Right renal pelvis (tissue), 4 donors: ENCODE measurements around the gene SLC24A4. TPM values are rescaled to one million over a fixed set of nuclear protein-coding genes. Genes with fewer than 3 reads are reported as not detected.
A peak's percentile ranks its signal among the peaks of the same experiment; 100 is the strongest.

Experiments
- DNase-seq, 4 donors: peaks; one replicate each; pipeline ENCODE4 v3.0.0-alpha.2; 2013; ENCODE audit warnings: low read depth in 4 of 4, low spot score in 3 of 4, missing footprints in 1 of 4
- polyA plus RNA-seq, 4 donors: library from polyadenylated mRNA; unstranded; fragments of 120-200 nt; gene quantifications; one replicate each; pipeline ENCODE4 v1.2.1, GENCODE V29; 2013; ENCODE audit not compliant: insufficient read length in 4 of 4

The SLC24A4 gene
- polyA plus RNA-seq, 4 donors, result 0.14 to 0.37 (median 0.15) TPM

DNA sequence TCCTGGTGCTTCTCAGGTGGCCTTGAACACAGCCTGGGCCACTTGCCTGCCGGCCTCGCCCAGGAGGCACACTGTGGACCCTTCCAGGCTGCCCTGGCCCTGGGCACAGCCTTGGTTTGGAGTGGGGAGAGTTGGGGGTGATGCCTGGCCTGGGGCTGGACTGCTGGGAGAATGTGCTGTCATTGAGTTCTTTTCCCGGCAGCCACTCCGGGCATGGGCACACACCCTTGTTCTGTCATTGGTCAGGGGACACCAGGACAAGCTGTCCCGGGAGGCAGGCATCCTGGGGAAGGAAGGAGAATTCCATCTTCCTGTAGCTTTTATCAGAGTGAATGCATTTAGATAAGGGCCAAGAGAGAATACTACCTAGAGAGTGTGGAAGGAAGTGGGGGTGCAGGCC, 128.8 kb downstream of the SLC24A4 start:
- no peak for DNase-seq

DNA sequence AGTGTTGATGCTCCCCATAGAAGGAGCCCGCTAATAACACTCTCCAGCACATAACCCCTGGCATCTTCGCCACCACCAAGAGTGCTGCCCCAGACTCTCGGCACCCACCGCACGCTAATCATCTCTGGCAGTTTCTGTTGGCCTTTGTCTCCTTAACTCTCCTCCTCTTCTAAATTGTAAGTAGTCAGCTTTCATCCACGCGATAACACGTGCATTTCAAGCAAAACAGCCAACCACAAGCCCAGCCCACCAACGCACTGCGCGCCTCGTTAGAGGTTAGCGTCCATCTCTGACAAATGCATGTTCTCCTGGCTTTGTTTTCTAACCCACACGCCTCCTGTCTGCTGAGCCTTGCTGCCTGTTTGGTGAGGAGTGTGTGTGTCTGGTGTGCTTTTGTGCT, 129.5 kb downstream of the SLC24A4 start:
- no peak for DNase-seq

DNA sequence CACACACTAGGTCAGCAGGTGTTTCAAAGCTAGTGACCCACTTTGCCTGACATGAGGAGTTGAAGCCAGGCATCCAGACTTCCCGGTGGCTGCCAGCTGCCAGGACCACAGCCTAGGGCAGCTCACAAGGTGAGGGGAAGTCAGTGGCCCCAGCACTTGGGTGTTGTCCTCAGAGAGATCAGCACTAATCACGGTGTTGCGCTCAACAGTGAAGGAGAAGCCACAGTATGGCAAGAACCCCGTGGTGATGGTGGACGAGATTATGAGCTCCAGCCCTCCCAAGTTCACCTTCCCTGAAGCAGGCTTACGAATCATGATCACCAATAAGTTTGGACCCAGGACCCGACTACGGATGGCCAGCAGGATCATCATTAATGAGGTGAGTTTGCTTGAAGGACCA, 130.7 kb downstream of the SLC24A4 start:
- DNase-seq, result no peak

DNA sequence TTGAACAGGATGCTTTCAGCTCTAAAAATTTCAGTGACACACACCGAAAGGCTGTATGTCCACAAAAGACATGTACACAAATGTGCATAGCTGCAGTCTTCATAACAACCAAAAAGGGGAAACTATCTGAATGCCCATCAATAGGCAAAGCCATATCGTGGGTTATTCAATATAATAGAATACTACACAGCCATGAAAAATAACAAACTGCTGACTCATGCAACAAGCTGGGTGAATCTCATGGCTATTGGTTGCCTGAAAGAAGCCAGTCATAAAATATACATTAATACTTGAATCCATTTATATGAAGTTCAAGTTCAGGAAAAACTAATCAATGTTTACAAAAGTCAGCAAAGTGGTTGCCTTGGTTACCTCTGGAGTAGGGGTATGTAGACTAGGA, 132.3 kb downstream of the SLC24A4 start:
- DNase-seq, result no peak

DNA sequence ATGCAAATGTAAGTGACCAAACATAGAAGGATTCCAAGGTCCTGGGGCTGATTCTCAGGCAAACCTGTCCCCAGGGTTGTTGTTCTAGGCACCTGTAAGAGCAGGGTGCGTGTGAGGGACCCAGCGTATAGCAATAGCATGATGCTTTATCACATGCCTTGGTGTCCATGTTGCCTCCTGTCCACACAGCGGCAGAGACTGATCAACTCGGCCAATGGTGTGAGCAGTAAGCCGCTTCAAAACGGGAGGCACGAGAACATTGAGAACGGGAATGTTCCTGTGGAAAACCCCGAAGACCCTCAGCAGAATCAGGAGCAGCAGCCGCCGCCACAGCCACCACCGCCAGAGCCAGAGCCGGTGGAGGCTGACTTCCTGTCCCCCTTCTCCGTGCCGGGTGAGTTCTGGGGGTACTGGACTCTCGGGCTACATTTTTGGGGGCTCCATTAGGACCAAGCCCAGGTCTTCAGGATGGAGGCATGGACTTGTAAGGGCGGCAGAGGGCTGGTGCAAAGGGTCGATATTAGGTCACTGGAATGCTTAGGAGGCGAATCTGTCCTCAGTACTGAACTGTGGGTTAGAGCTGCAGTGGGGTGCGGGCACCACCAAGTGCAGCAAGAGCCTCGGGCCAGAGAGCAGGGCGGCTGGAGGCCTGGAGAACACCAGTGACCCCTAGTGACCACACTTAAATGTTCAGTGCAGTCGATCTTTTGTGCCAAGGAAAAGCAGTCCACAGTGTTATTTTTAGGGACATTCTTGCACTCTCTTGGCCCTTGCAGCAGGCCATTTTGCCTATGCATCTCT, 133.4 kb downstream of the SLC24A4 start:
- peak in 3 of 4 donors; percentile 28 to 39 (median 39) for DNase-seq

DNA sequence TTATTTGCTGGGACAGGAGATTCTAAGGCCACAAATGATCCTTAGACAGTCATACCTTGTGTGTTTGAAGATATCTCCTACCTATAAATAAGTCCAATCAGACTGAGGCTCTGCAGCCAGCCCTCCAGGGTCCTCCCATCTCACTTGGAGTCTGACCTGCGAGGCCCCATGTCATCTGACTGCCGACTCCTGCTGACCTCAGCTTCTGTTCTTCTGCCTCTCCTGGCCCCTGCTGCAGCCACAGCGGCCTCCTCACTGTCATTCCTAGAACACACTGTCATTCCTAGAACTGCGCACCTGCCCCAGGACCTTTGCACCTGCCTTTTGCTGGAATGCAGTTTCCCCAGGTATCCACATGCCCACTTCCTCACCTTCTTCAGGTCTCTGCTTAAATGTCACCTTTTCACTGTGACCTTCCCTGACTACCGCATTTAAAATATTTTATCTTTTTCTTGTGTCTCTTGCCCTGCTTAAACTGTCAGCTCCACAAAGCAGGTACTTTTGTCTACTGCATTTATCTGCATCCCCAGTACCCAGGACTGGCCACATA, 134.1 kb downstream of the SLC24A4 start:
- DNase-seq, result no peak

DNA sequence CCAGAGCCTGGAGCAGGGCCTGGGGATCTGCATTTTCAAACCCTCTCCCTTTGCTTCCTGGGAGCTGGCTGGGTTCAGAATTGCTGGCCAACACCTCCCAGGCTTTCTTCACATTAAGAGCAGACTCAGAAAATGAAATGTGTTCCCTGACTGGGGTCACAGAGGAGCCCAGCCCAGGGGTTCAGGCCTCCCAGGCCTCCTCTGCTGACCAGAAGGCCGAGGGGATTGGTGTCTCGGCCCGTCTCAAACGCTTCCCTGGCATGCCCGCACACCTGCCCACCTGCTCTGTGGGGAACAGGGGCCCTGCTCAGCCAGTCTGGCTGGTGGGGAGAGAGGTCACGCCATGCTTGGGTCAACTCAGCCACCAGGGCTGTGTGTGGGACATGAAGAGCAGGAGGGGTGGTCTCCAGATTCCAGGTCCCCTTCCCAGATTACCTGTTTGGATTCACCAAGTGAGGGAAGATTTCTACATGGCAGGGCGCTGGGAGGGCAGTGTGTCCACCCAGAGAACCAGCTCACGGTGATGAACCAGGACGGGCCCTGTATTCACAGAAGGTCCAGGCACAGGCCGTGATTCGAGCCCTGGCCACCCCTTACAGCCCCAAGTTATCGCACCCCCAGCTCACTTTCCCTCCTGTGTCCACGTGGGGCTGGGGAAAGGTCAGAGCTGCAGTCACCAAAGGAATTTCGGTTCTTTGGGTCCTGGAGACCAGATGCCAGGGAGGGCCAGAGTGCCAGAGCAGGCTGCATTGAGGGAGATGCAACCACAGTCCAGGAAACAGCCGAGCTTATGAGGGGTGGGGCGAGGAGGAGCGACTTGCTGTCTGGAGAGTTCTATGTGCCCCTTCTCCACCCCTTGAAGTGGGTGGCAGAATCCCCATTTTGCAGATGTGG, 135.4 kb downstream of the SLC24A4 start:
- DNase-seq, result no peak

DNA sequence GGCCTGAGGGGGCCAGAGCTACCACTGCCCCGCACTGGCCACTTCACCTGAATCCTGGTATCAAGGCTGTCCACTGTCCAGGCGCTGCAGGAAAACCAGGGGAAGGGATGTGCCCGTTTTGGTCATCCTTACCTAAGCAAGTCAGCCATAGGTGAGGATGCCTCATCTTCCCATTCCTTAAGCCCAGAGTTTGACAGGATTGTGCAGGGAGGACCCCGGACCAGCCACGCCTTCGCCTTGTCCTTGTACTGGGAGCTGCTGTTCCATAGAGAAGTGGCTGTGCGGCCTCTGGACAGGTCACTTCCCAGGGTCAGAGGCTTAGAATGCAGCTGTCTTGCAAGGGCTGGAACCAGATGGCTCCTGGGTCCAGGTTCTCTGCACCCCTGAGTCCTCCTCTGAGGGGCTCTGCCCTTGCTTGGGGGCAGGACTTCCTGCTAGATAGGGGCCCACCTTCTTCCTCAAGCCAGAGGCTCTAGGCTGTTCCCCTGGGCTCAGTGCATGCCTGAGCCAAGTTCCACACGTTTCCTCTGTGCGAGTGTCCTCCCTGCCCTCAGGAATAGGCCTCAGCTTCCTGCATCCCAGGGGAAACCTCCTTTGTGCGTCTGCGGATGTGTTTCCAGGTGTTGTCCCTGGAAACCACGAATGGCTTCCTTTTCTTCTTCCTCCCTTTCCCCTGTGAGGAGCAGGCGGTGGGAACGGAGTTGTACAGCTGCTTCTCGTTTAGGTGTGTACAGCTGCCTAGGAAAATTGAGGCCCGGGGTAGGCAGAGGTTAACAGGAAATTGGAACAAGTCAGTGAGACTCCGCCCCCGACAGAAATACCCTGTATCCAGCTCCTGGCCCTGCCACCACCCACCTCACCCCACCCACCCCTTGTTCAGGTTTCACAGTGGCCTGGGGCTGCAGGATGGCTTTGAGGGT, 136.3 kb downstream of the SLC24A4 start:
- DNase-seq, result no peak

DNA sequence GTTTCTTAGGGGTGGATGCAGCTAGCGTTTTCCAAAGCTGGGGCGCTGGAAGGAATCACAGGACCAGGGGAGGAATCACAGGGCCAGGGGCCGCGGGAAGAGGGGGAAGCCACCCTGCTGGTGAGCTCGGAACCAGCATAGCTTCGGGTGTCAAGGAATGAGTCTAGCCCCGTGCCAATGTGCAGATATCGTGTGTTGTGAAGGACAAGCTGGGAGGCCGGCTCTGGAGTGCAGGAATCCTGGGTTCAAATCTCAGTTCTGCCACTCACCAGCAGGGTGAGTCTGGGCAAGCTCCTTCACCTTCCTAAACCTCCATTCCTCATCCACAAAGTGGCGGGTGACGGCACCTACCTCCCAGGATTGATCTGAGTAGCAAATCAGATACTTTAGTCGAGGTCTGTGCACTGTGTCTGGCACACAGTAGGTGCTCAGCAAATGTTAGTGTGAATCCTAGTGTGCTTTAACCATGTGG, 137.0 kb downstream of the SLC24A4 start:
- DNase-seq, result no peak

DNA sequence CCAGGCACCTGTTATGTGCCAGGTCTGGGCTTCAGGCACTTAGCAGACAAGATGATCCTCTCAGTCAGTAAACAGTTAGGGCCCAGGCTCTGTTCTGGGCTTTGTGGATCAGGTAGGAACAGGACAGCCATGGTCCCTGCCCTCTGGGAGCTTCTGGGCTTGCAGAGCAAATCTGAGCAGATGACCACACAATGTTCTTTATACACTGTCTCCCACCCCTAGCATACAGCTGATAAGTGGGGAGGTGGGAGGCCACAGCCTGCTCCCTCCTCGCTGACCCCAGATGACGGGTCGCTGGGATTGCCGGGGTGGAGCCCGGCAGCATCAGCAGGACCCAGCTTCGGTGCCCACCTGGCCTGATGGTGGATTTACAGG, 137.6 kb downstream of the SLC24A4 start:
- DNase-seq, result no peak

DNA sequence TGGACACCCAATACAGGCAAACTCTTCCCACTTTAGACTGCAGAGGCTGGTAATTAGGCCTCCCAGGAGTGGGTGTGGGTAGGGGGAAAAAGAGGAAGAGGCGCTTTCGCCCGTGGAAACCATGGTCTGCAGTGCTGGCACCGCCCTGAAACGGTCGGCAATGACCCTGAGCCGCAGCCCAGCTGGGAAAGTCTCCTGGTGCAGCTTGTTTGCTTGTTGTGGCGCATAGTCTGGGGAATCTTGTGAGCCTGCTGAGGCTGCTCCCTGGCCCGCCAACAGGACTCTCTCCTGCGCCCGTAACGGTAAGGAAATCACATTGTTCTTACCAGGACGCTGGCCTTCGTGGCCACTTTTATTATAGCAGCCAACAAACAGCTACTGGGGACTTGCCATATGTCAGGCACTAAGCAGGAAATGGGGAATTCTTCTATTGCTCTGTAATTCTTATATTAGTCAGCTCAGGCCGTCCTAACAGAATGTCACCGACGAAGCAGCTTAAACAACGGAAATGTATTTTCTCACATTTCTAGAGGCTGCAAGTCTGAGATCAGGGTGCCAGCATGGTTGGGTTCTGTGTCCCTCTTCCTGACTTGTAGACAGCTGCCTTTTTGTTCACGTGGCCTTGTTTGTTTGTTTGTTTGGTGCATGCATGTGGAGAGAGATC, 138.1 kb downstream of the SLC24A4 start:
- DNase-seq, result no peak

DNA sequence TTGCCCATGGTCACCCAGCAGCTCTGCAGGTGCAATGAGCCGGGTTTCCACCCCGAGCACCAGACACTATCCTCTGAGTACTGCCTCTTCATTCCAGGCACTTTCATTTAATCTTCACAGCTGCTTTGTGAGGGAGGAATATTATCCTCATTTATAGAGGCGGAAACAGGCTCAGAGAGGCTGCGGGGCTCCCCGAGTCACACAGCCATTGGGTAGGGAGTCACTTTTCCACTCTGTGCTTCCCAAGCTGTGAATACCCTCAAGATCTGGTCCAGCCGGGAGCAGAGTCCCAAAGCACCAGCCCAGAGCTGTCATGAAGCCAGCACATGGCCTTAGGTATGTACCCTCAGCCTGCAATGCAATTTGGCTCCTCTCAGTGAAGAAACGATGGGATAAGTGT, 138.9 kb downstream of the SLC24A4 start:
- DNase-seq, result no peak

DNA sequence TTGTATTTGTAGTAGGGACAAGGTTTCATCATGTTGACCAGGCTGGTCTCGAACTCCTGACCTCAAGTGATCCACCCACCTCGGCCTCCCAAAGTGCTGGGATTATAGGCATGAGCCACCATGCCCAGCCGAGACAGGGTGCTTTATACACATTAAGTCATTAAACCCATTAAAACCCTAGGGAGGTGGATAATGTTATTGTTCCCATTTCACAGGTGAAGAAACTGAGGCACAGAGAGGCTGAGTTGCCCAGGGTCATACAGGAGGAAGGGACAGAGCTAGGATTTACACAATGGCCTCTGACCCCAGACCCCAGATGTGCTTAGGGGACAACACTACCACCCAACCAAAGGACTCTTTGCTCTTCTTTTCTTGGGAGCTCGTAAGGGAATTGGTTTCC, 139.6 kb downstream of the SLC24A4 start:
- DNase-seq, result no peak

DNA sequence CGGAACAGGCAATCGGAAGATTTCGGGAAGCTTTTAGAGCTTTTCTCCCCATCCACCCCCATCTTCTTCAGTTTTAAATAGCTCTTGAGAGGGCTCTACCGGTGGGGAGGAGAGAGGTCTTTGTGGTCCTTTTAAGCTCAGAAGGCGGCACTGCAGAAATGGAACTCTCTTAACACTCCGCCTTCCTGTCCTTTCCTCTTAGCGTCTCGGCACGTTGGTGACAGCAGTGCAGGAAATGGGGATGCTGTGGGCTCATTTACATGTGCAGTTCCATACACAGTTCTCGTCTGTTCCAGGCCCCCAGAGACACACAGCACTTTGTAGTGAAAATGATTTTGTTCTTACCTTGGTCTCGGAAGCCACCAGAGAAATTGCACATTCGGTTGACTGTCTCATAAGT, 140.2 kb downstream of the SLC24A4 start:
- DNase-seq, result no peak

DNA sequence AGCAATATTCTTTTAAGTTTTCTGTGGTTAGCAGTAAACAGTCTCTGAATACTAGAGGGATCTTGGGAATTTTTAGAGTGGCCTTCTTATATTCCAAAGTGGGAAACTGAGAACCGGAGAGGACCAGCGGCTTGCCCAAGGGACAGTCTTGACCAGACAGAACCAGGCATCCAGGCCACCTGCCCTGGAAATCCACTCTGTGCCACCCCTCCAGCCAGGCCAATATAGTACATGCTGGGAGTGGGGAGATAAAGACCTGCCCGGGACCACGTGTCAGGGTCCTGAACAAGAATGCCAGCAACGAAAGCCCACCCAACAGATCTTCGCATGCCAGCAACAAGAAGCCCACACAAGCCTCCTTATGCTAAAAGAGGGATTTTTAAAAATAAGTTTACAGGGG, 141.2 kb downstream of the SLC24A4 start:
- no peak for DNase-seq

DNA sequence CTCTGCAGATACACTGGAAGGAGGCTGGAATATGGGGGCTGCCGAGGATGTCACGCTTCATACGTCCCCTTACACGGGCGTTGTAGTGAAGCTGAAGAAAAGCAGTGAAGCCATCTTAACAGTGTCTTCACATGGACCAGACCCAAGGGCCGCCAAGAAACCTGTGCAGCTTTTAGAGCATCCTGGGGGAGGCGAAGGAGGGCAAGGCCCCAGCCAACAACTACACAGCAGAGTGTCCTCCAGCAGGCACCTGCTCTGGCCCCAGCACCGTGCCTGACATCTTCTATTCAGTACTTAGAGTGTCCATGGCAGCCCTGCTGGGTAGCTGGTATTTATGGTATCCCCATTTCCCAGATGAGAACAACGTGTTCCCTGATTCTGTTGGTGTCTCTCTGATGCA, 141.8 kb downstream of the SLC24A4 start:
- DNase-seq, result no peak

DNA sequence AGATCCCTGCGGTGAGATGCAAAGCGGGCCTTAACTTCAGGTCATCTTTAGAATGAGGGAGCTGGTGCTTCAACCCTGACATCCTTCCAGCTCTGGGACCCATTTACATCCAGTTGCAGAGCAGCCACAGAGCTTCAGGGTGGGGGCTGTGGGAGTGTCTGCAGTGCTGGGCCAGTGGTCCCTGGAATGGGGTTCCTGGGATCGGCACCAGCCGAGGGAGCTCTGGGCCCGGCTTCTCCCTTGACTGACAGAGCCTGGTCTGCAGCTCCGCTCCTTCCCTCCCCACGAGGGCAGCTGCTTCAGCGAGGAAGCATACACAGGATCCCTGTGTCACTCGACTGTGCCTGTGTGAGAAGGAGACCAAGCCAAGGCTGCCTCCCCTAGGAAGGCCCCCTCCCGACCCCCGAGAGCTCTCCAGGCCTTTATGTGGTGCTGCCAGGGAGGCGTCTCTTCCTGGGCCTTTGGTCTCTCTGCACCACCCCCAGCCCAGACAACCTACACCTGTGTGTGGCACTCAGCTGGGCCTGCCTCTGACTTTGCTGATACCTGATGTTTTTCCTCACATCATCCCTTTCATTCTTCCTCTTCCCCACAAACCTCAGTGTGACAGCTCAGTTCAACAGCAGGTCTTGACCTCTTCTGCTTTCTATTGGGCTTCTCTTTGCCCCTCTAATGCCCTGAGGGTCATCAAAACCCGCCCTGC, 142.5 kb downstream of the SLC24A4 start:
- DNase-seq, result no peak

DNA sequence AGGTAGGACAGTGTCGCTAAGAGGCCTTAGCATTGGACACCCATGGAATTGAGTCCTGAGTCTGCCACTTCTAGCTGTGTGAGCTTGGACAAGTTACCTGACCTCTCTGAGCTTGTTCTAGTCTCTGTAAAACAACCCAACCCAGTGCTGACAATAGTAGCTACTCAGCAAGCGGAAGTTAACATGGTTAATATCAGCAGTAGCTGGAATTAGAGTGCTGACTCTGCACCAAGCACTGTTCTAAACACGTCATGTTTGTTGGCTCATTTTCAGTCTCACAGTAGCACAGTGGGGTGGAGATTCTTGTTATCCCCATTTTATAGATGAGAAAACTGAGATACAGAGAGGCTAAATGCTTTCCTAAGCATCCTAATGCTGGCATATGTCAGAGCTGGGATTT, 143.1 kb downstream of the SLC24A4 start:
- no peak for DNase-seq

DNA sequence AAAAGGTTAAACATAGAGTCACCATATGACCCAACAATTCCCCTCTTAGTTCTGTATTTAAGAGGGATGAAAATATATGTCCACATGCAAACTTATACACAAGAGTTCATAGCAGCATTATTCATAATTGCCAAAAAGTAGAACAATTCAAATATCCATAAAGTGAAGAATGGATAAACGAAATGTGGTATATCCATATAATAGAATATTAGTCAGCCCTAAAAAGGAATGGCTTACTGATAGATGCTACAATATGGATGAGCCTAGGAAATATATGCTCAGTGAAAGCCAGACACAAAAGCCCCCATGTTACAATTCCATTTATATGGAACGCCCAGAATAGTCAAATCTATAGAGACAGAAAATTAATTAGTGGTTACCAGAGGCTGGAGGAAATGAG, 146.6 kb downstream of the SLC24A4 start:
- DNase-seq, result no peak
